AG10803 (cell line): ENCODE results near the gene FIG4.
"Not testable (repeated sequence)": the region's sequence is repeated elsewhere in the genome, so short reads cannot be mapped to it uniquely, and the experiment has no call there.

Experiments used
- DNase-seq: peaks from one replicate; pipeline ENCODE4 v3.0.0; 2010; ENCODE audit warnings: low read depth
- H3K4me3 ChIP-seq: 2 replicates; pipeline ENCODE4 v1.5.1; 2011; ENCODE audit warnings: mild to moderate bottlenecking, low read length, control low read depth
- CTCF ChIP-seq: conservative IDR thresholded peaks from 2 replicates; pipeline ENCODE4 v1.5.1; 2011; ENCODE audit warnings: mild to moderate bottlenecking, low read length, control low read depth, inconsistent platforms

FIG4 gene

DNA sequence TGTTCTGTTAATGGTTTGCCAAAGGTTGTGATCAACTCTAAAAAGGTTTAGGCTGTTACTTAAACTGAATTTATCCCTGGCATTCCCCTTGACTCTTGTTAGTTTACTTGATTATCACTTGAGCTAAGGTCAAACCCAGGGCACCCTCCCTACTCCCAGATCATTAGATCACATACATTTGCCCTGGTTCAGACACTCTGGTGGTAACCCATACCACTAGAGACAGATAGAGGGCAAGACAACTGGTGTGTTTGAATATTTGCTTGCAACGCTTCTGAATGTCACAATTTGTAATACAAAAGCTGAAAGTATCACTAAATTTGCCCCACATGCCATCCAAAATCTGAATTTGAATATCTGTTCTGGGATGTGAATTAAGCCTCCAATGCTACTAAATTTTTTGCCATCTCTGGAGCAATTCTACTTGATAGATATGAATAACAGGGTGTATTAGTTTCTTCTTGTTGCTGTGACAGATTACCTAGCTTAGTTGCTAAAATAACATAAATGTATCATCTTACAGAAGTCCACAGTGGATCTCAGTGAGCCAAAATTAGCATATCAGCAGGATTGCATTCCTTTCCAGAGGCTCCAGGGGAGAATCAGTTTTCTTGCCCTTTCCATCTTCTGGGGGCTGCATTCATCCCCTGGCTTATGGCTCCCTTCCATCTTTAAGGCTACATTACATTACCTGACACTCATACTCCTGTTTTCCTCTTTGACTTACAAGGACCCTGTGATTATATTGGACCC is 45.4 kb downstream of the FIG4 start:
- no peak for DNase-seq
- no peak overlapping the region for H3K4me3 ChIP-seq
- TF ChIP-seq CTCF: no peak

GRCh38 chr6:109738255-109738654 is 47.2 kb downstream of the FIG4 start:
- DNase-seq: peak; percentile 40
- no peak overlapping the region for H3K4me3 ChIP-seq
- TF ChIP-seq CTCF: no peak

DNA sequence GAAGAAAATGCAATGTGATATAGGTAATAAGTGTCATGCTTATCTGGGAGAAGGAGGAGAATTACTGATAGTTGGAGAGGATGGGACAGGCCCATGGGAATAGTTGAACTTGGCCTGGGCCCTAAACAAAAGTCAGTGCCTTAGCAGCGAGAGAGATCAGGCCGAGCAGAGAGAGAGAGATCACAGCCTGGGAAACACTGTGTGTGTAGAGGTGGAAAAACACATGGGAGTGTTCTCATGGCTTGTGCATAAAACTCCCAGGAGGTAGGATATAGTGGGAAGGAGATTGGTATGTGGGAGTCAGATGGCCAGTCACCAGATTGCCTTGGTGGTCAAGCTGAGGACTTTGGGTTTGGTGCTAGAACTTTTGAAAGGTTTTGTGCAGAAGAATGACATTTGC is 47.6 kb downstream of the FIG4 start:
- TF ChIP-seq CTCF: no peak
- peak; percentile 14 for DNase-seq
- H3K4me3 ChIP-seq: no peak overlapping the region

GRCh38 chr6:109739686-109740085 is 48.6 kb downstream of the FIG4 start:
- no peak for TF ChIP-seq CTCF
- H3K4me3 ChIP-seq: no peak overlapping the region
- no peak for DNase-seq

GRCh38 chr6:109740787-109741186 is 49.7 kb downstream of the FIG4 start:
- no peak for TF ChIP-seq CTCF
- H3K4me3 ChIP-seq: no peak overlapping the region
- no peak for DNase-seq

GRCh38 chr6:109743739-109744138 is 52.6 kb downstream of the FIG4 start:
- DNase-seq: peak; percentile 66
- TF ChIP-seq CTCF: no peak
- no peak overlapping the region for H3K4me3 ChIP-seq

- DNase-seq, H3K4me3 ChIP-seq: not testable (repeated sequence)
Measured at GRCh38 chr6:109744779-109745178, 53.7 kb downstream of the FIG4 start.
